Endothelial cell (in vitro differentiated cells): ENCODE results near the gene BGN. TPM values are rescaled to one million over a fixed set of nuclear protein-coding genes. Genes with fewer than 3 reads are reported as not detected.

Experiments
- DNase-seq: peaks from one replicate; pipeline ENCODE4 v3.0.0; 2021; ENCODE audit warnings: low spot score
- H3K27ac Mint-ChIP-seq: one replicate; pipeline ENCODE4 v1.8.0; 2021; ENCODE audit warnings: mixed read lengths, inconsistent platforms; ENCODE audit not compliant: unreplicated experiment
- H3K27me3 Mint-ChIP-seq: one replicate; pipeline ENCODE4 v1.8.0; 2021; ENCODE audit warnings: mild to moderate bottlenecking, moderate library complexity, mixed read lengths, inconsistent platforms; ENCODE audit not compliant: unreplicated experiment
- H3K36me3 Mint-ChIP-seq: one replicate; pipeline ENCODE4 v1.8.0; 2021; ENCODE audit warnings: mild to moderate bottlenecking, low read depth, mixed read lengths, inconsistent platforms; ENCODE audit not compliant: unreplicated experiment
- H3K4me1 Mint-ChIP-seq: one replicate; pipeline ENCODE4 v1.8.0; 2021; ENCODE audit warnings: mild to moderate bottlenecking, mixed read lengths, inconsistent platforms; ENCODE audit not compliant: unreplicated experiment
- H3K4me3 Mint-ChIP-seq: one replicate; pipeline ENCODE4 v1.8.0; 2021; ENCODE audit warnings: mild to moderate bottlenecking, mixed read lengths, inconsistent platforms; ENCODE audit not compliant: unreplicated experiment
- H3K9me3 Mint-ChIP-seq: one replicate; pipeline ENCODE4 v1.8.0; 2021; ENCODE audit warnings: mixed read lengths, inconsistent platforms; ENCODE audit not compliant: unreplicated experiment
- CTCF ChIP-seq: fragments of 200-600 bp; sonication (generic); IDR thresholded peaks from one replicate; pipeline ENCODE4 v1.5.0; 2021; ENCODE audit warnings: antibody characterized with exemption; ENCODE audit not compliant: unreplicated experiment
- total RNA-seq: library from RNA; stranded (reverse); fragmentation: NEBNext Ultra II Directional; extraction: Animal tissue kit (Norgen Biotek cat#: 25700); gene quantifications from one replicate; pipeline ENCODE4 v1.2.1, GENCODE V29; 2021; ENCODE audit not compliant: unreplicated experiment

BGN gene
- total RNA-seq, 1 donor from 2014 or later: 393 TPM

GRCh38 chrX:153546386-153546785 is 51.6 kb downstream of the BGN start:
- Mint-ChIP-seq H3K4me3 (no peak overlapping the region), H3K27ac (no peak overlapping the region), H3K36me3 (no peaks in the 10 kb centered on the region), H3K9me3 (no peaks in the 10 kb centered on the region), H3K27me3 (no peaks in the 10 kb centered on the region), H3K4me1 (peaks cover 12% of the 10 kb centered on the region)
- DNase-seq: no peak
- no peak for TF ChIP-seq CTCF

GRCh38 chrX:153547195-153547594 is 52.4 kb downstream of the BGN start:
- no peak for DNase-seq
- Mint-ChIP-seq H3K27ac (no peak overlapping the region), H3K27me3 (peaks cover 2% of the 10 kb centered on the region), H3K9me3 (no peaks in the 10 kb centered on the region), H3K36me3 (no peaks in the 10 kb centered on the region), H3K4me1 (peaks cover 14% of the 10 kb centered on the region), H3K4me3 (no peak overlapping the region)
- TF ChIP-seq CTCF: no peak

- no peak overlapping the region for H3K4me3 Mint-ChIP-seq
Observed at GRCh38 chrX:153549231-153549630, 54.5 kb downstream of the BGN start.

GRCh38 chrX:153549807-153550206 is 55.0 kb downstream of the BGN start:
- Mint-ChIP-seq H3K27ac (no peak overlapping the region), H3K4me1 (peaks cover 14% of the 10 kb centered on the region), H3K36me3 (no peaks in the 10 kb centered on the region), H3K4me3 (no peak overlapping the region), H3K9me3 (no peaks in the 10 kb centered on the region), H3K27me3 (peaks cover 7% of the 10 kb centered on the region)
- DNase-seq: no peak
- TF ChIP-seq CTCF: no peak

More at GRCh38 chrX:153549231-153549630, 54.5 kb downstream of the BGN start:
- Mint-ChIP-seq H3K9me3 (no peaks in the 10 kb centered on the region), H3K27me3 (peaks cover 7% of the 10 kb centered on the region), H3K4me1 (peaks cover 14% of the 10 kb centered on the region), H3K36me3 (no peaks in the 10 kb centered on the region), H3K27ac (no peak overlapping the region)
- no peak for DNase-seq
- TF ChIP-seq CTCF: no peak

GRCh38 chrX:153551135-153551534 is 56.4 kb downstream of the BGN start:
- Mint-ChIP-seq H3K27me3 (peaks cover 13% of the 10 kb centered on the region), H3K36me3 (no peaks in the 10 kb centered on the region), H3K9me3 (no peaks in the 10 kb centered on the region), H3K4me3 (no peak overlapping the region), H3K27ac (no peak overlapping the region), H3K4me1 (peaks cover 14% of the 10 kb centered on the region)
- no peak for DNase-seq
- TF ChIP-seq CTCF: no peak
